Caki2 (cell line): ENCODE data around the gene WRAP53. TPM values are rescaled to one million over a fixed set of nuclear protein-coding genes. Genes with fewer than 3 reads are reported as not detected.

ENCODE experiments used
- DNase-seq: peaks from one replicate; pipeline ENCODE4 v3.0.0-alpha.2; 2015; ENCODE audit warnings: low read depth
- in situ Hi-C: cut with HindIII; loops from 2 replicates; pipeline ENCODE4 v1.10.0; 2016; ENCODE audit warnings: low sequenced_read_pairs, low pct_unique_long_range_greater_than_20kb, mixed read lengths
- total RNA-seq: library from RNA; depleted of rRNA; stranded (reverse); fragments of >200 nt; shearing (Covaris generic); gene quantifications from 2 replicates; pipeline ENCODE4 v1.2.3, GENCODE V29; 2014; ENCODE audit warnings: low replicate concordance; rRNA removed

WRAP53 gene
- total RNA-seq, 1 experiment from 2014 or later, result 23.1 TPM

DNA sequence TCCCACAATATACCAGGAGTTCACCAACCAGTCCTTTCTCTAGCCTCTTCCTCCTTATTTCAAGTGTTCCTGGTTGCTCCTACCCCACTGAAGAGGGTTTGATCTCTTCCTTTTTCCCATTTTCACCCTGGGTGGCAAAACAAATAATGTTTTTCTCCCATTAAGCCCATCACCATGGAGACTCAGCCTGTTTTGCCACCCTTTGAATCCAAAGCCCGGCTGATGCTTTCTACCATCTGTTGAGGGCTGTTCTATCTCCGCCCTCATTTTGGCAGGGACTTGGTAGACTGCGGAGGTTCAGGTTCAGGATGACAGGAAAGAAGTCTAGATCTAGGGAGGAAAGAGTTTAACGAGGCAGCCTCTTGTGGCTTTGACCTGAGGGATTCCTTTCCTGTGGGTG lies 31.8 kb downstream of the WRAP53 start:
- in situ Hi-C loops, result no loop called here
- DNase-seq, result no peak

DNA sequence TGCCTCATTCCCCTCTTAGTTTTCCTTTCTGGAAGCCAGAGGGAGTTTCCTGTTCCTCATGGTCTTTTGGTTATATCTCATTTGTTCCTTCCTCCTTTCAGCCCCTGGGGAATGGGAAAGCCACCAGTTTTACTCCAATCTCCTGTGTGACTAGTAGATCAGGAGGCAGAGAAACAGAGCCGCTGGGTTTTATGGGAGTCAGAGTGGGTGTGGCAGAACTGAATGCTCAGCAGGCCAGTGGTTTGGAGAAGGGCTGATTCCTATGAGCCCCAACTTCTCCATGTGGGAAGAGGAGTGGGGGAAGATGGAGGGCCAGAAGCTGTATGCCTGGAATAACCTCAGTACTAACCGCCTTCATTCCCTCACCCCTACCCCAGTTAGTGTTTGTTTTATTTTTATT lies 33.3 kb downstream of the WRAP53 start:
- in situ Hi-C loops, result no loop called here
- no peak for DNase-seq

DNA sequence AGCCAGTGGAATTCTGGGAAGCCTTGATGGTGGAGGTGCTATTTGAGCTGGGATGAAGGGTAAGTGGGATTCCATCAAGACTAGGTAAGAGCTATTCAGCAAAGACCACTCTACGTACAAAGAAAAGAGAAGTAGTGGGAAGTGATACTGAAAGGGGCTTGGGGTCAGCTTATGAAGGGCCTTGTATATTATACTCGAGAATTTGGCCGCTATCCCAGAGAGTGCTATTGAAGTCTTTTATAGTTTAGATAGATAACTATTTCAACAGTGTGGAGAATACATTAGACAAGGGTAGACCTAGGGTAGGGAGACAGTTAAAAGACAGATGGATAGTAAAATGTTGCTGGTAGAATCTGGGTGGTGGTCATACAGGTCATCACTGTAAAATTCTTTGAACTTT lies 39.6 kb downstream of the WRAP53 start:
- DNase-seq, result no peak
- in situ Hi-C loops, result no loop called here

DNA sequence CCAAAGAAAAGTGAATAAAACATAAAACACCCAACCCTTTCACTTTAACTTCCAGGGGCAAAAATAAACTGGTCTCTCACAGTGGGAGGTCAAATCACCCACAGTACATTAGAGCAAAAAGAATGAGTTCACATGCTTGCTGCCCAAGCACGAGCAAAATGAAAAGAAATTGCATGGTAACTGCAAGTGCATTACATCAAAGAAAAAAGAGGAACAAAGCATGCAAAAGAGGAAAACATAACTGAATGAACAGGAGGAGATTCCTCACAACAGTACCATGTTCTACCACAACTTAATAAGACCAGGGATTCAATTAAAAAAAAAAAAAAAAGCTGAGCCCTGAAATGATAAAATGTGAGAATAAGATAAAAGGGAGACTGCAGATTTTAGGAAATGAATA lies 41.5 kb downstream of the WRAP53 start:
- in situ Hi-C loops, result no loop called here

DNA sequence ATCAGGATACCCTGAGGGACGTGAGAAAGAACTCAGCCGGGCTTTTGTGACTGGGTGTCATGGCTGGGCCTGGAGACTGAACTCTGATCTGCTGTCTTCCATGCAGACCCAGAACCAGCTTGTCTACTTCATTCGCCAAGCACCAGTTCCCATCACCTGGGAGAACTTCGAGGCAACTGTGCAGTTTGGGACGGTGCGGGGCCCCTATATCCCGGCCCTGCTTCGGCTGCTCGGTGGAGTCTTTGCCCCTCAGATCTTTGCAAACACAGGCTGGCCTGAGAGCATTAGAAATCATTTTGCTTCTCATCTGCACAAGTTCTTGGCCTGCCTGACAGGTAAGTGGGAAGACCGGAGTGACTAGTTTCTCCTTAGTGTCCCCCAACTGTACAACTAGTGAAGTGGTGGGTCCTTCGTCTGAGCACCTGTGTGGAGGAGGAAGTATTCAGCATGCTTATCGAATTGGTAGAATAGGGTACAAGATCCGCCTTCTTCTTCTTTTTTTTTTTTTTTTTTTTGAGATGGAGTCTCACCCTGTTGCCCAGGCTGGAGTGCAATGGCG lies 44.8 kb downstream of the WRAP53 start:
- DNase-seq, result no peak
- in situ Hi-C loops, result no loop called here

More for the DNA sequence above, 41.5 kb downstream of the WRAP53 start:
- DNase-seq, result no peak

DNA sequence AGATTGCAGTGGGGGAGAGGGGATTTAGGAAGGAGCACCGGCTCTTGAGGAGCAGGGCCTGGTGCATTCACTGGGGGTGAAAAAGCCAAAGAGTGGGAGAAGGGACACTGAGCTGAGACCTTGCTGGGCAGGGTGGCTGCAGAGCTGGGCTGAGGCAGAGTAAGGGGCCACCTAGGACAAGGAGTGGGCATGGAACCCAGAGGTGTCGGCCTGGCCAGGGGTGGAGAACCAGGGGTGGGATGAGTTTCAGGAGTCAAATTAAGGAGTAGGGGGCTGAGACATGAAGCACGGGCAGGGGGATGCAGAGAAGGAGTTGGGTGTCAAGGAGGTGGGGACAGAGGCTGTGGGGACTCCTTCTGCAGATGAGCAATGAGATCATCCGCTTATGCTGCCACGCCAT lies 49.3 kb downstream of the WRAP53 start:
- in situ Hi-C loops, result no loop called here
- no peak for DNase-seq

DNA sequence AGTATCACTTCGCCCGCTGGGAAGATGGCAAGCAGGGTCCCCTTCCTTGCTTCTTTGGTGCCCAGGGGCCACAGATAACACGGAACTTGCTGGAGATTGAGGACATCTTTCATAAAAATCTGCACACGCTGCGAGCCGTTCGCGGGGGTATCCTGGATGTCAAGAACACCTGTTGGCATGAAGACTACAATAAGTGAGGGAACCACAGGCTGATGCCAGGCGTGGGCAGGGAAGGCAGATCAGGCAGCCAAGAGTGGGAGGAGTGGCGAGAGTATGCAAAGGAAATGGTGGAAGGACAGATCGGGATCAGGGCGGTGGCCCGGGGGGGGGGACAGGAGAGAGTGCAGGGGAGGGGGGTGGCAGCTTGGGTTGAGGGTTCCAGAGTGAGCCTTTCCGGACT lies 51.5 kb downstream of the WRAP53 start:
- in situ Hi-C loops, result no loop called here
- DNase-seq, result no peak

DNA sequence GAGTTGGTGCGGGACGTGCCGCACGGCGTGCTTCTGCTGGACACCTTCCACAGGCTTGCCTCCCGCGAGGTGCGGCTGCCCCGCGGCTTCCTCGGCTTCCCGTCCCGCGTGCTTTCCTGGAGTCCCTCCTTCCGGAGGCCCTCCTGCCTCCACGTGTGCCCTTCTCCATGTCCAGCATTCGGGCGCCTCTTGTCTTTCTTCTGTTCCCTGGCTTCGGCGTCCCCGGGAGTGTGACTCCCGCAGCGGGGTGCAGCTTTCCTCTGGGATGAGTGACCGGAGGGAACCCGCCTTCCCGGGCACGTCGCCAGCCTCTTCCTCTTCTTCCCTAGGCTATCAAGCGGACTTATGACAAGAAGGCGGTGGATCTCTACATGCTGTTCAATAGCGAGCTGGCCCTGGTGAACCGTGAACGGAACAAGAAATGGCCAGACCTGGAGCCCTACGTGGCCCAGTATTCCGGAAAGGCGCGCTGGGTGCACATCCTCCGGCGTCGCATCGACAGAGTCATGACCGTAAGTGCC lies 52.3 kb downstream of the WRAP53 start:
- in situ Hi-C loops, result no loop called here
- no peak for DNase-seq

DNA sequence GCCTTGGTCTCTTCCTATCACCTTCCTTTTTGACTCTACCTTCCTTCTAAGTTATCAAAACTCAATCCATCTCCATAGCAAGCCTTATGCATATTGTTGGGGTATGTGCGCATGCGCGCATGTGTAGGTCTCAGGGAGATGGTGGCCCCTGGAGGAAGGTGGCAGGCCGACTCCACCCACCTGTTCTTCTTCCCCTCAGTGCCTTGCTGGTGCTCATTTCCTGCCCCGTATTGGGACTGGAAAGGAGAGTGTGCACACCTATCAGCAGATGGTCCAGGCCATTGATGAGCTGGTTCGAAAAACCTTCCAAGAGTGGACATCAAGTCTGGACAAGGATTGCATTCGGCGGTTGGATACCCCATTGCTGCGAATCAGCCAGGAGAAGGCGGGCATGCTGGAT lies 54.5 kb downstream of the WRAP53 start:
- in situ Hi-C loops, result no loop called here
- DNase-seq, result no peak

DNA sequence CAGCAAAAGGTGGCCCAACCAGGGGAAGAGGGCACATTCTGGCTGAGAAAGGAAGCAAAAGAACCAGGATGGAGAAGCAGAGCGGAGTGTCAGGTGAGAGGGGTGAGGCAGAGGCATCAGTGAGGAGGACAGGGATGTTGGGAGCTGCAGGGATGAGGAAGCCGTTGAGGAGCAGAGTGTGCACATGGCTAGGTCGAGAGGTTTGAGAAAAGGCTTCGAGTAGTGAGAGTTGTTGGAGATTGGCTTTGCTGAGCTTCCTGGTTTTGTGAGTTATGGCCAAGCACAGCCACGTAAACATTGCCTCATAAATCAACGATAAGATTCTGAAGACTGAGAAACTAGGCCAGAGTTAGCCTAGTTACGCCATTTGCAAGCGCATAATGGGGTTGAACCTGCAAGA lies 56.1 kb downstream of the WRAP53 start:
- in situ Hi-C loops, result no loop called here
- no peak for DNase-seq

DNA sequence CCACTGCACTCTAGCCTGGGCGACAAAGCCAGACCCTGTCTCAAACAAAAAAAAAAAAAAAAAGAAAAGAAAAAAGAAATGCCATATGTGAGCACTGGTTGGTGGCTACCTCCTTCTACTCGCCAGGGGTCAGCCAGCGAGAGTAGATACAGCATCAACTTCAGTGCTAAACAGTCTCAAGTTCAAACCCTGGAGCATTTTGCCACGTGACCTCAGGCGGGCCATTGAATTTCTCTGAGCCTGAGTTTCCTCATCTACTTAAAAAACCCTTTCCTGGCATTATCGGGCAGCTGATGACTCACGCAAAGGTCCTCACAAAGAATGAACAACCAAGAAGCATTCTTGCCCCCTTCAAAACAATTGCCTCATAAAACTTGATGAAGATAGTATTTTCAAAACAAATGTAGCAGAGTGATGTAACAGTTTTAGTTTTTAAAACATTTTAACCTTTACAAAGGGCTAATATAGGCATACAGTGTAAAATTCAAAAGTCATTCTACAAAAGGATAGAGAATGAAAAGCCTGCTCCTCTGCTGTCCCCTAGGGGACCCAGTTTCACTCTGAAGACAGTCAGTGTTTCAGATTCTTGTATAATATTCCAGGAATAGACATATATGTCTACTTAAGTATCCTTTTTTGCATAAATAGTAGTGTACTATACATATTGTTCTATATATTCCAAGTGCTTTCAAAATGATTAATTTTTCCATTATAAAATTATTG lies 57.6 kb downstream of the WRAP53 start:
- DNase-seq, result peak; percentile 29
- in situ Hi-C loops, result no loop called here

DNA sequence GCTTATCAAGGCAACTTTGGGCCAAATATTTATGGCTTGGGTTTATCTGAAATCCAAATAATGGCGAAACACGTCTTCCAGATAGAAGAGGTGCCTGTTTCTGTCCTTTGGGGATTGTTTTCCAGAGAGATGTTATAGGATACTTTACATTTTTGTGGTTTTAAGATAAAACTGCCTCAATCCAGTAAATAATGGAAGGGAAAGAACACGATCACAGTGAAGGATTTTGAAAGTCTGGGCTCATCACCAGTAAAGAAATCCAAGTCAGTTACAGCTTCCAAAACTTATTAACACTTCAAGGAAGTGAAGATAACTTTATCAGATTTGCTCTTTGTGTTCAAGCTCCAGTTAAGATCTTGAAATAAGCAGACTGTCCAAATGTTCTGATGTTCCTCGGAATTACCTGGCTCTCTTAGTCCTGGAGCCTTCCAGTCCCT lies 59.4 kb downstream of the WRAP53 start:
- no peak for DNase-seq
- in situ Hi-C loops, result no loop called here

DNA sequence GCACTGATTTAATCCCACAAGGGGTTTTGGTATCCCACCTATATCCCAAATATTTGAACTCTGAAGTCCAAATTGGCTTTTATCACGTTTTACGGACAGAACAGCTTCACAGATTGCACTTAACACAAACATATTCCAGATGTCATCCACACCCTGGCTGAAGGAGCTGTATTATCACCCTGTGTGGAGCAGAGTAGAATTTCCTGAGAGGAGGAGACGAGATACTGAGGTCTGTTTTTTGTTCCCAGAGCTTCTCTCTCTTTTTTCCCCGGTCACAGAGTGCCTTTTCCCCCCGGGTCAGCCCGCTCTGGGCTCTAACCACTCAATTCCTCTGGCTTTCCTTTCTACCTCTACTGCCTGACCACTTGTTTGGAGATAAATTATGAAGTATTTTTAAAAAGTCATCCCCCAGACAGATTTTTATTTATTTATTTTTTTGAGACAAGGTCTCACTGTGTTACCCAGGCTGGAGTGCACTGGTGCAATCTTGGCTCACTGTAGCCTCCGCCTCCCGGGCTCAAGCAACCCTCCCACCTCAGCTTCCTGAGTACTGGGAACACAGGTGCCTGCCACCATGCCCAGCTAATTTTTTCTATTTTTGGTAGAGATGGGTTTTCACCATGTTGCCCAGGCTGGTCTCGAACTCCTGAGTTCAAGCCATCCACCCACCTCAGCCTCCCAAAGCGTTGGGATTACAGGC lies 59.9 kb downstream of the WRAP53 start:
- in situ Hi-C loops, result no loop called here
- no peak for DNase-seq

DNA sequence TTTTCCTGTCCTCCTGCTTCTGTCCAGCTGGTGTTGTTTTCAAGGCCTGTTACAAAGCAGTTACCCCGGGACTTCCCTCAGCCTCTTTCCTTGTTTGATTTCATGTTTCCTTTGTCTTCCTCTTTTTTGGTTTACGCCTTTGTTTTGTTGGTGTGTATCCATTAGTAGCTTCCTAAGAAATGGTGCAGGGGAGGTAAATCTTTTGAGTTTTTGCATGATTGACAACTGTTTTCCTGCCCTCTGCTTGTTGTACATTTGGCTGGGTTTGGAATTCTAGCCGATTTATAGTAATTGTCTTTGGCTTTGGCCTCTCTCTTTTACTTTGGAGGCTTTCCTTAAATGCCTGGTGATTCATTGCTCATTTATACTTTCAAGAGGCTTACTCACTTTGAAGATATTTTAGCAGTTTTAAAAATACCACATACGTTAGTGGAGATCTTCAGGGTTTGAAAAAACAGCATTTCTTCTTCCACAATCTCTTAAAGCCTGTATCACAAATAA lies 62.1 kb downstream of the WRAP53 start:
- DNase-seq, result peak; percentile 9
- in situ Hi-C loops, result no loop called here

Other genes with a start within 250 kb of the WRAP53 start
- 0.06 and 0.98 TPM in 2 replicates for gene FGF11, start 249.0 kb upstream of the WRAP53 start, total RNA-seq
- gene CHRNB1, start 243.4 kb upstream of the WRAP53 start, total RNA-seq, result 4.0 and 11.0 TPM in 2 replicates
- 4.6 and 5.8 TPM in 2 replicates for gene ZBTB4, start 208.8 kb upstream of the WRAP53 start, total RNA-seq
- not detected in 2 replicates for gene SLC35G6, start 207.0 kb upstream of the WRAP53 start, total RNA-seq
- 10.9 and 11.8 TPM in 2 replicates for gene POLR2A, start 204.1 kb upstream of the WRAP53 start, total RNA-seq
- gene TNFSF12, start 139.4 kb upstream of the WRAP53 start, total RNA-seq, result 0.24 TPM in 1 of 2 replicates, not detected in the other
- 5.1 and 6.2 TPM in 2 replicates for gene TNFSF13, start 129.7 kb upstream of the WRAP53 start, total RNA-seq
- 105 and 115 TPM in 2 replicates for gene SENP3, start 126.6 kb upstream of the WRAP53 start, total RNA-seq
- gene CD68, start 108.8 kb upstream of the WRAP53 start, total RNA-seq, result 57.9 and 93.2 TPM in 2 replicates
- 96.4 and 130 TPM in 2 replicates for gene MPDU1, start 104.6 kb upstream of the WRAP53 start, total RNA-seq
- not detected in 2 replicates for gene SOX15, start 98.4 kb upstream of the WRAP53 start, total RNA-seq
- 45.5 and 48.8 TPM in 2 replicates for gene FXR2, start 73.6 kb upstream of the WRAP53 start, total RNA-seq
- 49.8 and 51.8 TPM in 2 replicates for gene SAT2, start 60.7 kb upstream of the WRAP53 start, total RNA-seq
- gene SHBG, start 58.3 kb upstream of the WRAP53 start, total RNA-seq, result 0.20 TPM in 1 of 2 replicates, not detected in the other
- gene ATP1B2, start 37.6 kb upstream of the WRAP53 start, total RNA-seq, result not detected in 2 replicates
- gene TP53, start 987 bp upstream of the WRAP53 start, total RNA-seq, result 24.4 and 27.3 TPM in 2 replicates
- gene EFNB3, start 16.7 kb downstream of the WRAP53 start, total RNA-seq, result not detected in 2 replicates
- gene DNAH2, start 29.3 kb downstream of the WRAP53 start, total RNA-seq, result 1.0 TPM in 1 of 2 replicates, not detected in the other
- 0.27 TPM in 1 of 2 replicates, not detected in the other for gene KDM6B, start 145.7 kb downstream of the WRAP53 start, total RNA-seq
- not detected in 2 replicates for gene TMEM88, start 166.6 kb downstream of the WRAP53 start, total RNA-seq
- 52.9 and 61.3 TPM in 2 replicates for gene NAA38, start 169.1 kb downstream of the WRAP53 start, total RNA-seq
- gene CYB5D1, start 169.5 kb downstream of the WRAP53 start, total RNA-seq, result 4.6 and 4.7 TPM in 2 replicates
- gene CHD3, start 200.3 kb downstream of the WRAP53 start, total RNA-seq, result 21.3 and 23.8 TPM in 2 replicates
- gene RNF227, start 227.8 kb downstream of the WRAP53 start, total RNA-seq, result 2.0 and 2.6 TPM in 2 replicates
- gene KCNAB3, start 241.4 kb downstream of the WRAP53 start, total RNA-seq, result 0.29 TPM in 1 of 2 replicates, not detected in the other
- 0.71 and 6.5 TPM in 2 replicates for gene TRAPPC1, start 243.5 kb downstream of the WRAP53 start, total RNA-seq
- 16.6 and 27.1 TPM in 2 replicates for gene CNTROB, start 243.7 kb downstream of the WRAP53 start, total RNA-seq